ENCODE results near the gene BCL2A1. TPM values are rescaled to one million over a fixed set of nuclear protein-coding genes. Genes with fewer than 3 reads are reported as not detected.

Gene BCL2A1
- total RNA-seq, 1 experiment from 2014 or later, result not detected

DNA sequence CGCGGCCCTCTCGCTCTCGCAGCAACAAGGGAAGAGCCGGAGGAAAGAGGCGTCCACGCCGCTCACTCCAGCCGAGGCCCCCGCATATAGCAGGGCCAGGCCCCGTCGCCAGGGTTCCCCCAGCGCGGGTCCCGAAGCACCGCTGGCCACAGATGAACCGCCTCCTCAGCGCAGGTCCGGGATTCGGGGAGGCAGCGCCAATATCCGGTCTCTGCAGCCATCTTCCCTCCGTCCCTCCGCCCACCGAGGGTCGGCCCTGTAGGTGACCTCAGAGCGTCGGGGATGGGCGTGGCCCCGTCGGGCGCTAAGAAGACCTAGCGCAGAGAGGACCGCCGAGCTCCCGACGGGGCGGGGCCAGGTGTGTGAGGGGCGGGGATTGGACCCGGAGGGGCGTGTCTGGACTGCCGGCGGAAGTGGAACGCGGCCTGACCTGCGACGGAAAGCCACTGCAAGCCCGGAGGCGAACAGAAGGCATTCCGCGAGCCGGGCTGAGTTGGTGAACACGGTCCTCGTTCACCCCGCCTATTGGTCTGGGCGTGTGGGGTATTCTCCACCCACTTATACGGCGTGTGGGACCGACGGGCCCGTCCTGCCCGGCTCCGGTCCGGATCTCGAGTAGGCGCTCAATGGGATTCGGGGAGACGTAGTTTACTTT, 47.4 kb downstream of the BCL2A1 start:
- Histone ChIP-seq H2BK120ac (ENCODE audit: low read depth, low read length, poor library complexity, severe bottlenecking) (peak overlapping the region; percentile 71), H3K23me2 (ENCODE audit: insufficient read length, low read depth, low read length, poor library complexity, severe bottlenecking) (peaks cover 7% of the 10 kb centered on the region), H4K20me1 (ENCODE audit: control insufficient read depth, insufficient read depth, insufficient read length) (peaks cover 3% of the 10 kb centered on the region), H4K8ac (replicated peaks; ENCODE audit: insufficient read length, low read depth, low read length) (no peak overlapping the region), H3T11ph (ENCODE audit: low read length) (no peak overlapping the region), H4K91ac (ENCODE audit: insufficient read length, low read depth, low read length) (no peak overlapping the region), H3K18ac (ENCODE audit: insufficient read length, low read depth, low read length) (peak overlapping the region; percentile 92), H3K4ac (ENCODE audit: low read depth, low read length) (no peak overlapping the region), H2BK5ac (ENCODE audit: insufficient read length, low read length) (no peak overlapping the region), H3K23ac (ENCODE audit: insufficient read length, low read depth, low read length) (no peak overlapping the region), H2BK12ac (ENCODE audit: insufficient read length, low read depth, low read length) (no peak overlapping the region), H3K27me3 (ENCODE audit: insufficient read depth, low read length) (no peaks in the 10 kb centered on the region), H3K79me2 (ENCODE audit: insufficient read depth, low read length) (peaks cover 15% of the 10 kb centered on the region; the same call in 1 of the 2 replicates), H4K5ac (ENCODE audit: insufficient read length, low read depth, low read length) (no peak overlapping the region), H3K4me1 (ENCODE audit: insufficient read depth, low read length) (no peaks in the 10 kb centered on the region), H3K14ac (ENCODE audit: insufficient read depth, low read length) (peak overlapping the region; percentile 86), H2AK5ac (ENCODE audit: insufficient read length, low read length) (no peak overlapping the region), H3K27ac (ENCODE audit: insufficient read length, low read depth, low read length) (peak overlapping the region; percentile 48), H2BK20ac (ENCODE audit: low read depth, low read length, poor library complexity, severe bottlenecking) (no peak overlapping the region), H3K9ac (ENCODE audit: extremely low read depth, insufficient read length, low read length) (peak overlapping the region; percentile 94), H3K56ac (ENCODE audit: insufficient read length, low read depth, low read length) (no peak overlapping the region), H3K4me2 (ENCODE audit: insufficient read depth, insufficient read length, low read length) (peak overlapping the region; percentile 92), H2AFZ (ENCODE audit: low read length) (peak overlapping the region; percentile 75), H3K9me3 (ENCODE audit: control insufficient read depth, low read depth, low read length) (peaks cover 8% of the 10 kb centered on the region), H2BK15ac (ENCODE audit: low read depth, low read length) (no peak overlapping the region), H3K79me1 (ENCODE audit: insufficient read depth, low read depth, low read length, poor library complexity, severe bottlenecking) (no peaks in the 10 kb centered on the region)
- peaks cover 39 to 44% of the 10 kb centered on the region in 2 experiments for H3K9me3 Mint-ChIP-seq
- peaks cover 44 to 49% (median 44%) of the 10 kb centered on the region in 3 experiments for H3K36me3 Mint-ChIP-seq (ENCODE audit: insufficient read depth in 1 of 3, low read depth in 3 of 3)
- H3K4me3 Mint-ChIP-seq, result peak overlapping the region; percentile 98 to 99
- H3K27ac Mint-ChIP-seq, result peak overlapping the region; percentile 95 to 98 (median 96); a peak in 6 of 7 replicates
- WGBS (ENCODE audit: extremely low coverage, insufficient read length, low lambda C conversion rate), result no CpG with 5 or more reads among the region's 68 CpGs
- peaks cover 11 to 20% of the 10 kb centered on the region in 2 experiments for H3K4me1 Mint-ChIP-seq
- TF ChIP-seq CTCF (conservative IDR thresholded peaks at IDR 0.05), result no peak
- H3K27me3 Mint-ChIP-seq (ENCODE audit: low read depth), result no peaks in the 10 kb centered on the region; the same call in none of the 2 replicates
- DNase-seq, result peak; percentile 99
